C4-2B (cell line): ENCODE results near the gene OR11H7.
A peak's percentile ranks its signal among the peaks of the same experiment; 100 is the strongest.
"Not testable (repeated sequence)": the region's sequence is repeated elsewhere in the genome, so short reads cannot be mapped to it uniquely, and the experiment has no call there.

Source experiments
- H3K27ac ChIP-seq: fragments of 450-650 bp; 2 replicates; pipeline ENCODE4 v1.5.1; 2017
- CTCF ChIP-seq: fragments of 450-650 bp; conservative IDR thresholded peaks from 2 replicates; pipeline ENCODE4 v1.5.1; 2017; ENCODE audit warnings: mild to moderate bottlenecking
- ZFX ChIP-seq: fragments of 450-650 bp; IDR thresholded peaks from 2 replicates; pipeline ENCODE4 v1.6.1; 2017

The OR11H7 gene

DNA sequence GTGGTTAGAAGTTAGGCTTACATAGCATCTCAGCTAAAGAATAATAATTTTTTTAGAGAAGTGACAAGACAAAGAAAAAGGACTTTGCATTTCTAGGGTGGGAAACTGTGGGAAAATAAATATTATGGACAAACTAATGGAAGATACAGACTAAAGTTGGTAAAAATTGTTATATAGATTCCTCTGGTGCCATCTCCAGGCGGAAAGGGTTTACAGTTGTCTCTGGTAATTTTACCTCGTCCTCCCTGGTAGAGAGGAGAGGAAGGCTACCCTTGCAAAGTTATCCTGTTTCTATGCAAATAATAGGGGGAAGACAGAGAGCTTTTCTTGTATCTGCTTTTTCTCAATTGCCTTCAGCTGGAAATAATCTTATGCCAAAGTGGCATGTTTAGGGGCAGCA is 32.9 kb upstream of the OR11H7 start:
- H3K27ac ChIP-seq = no peak overlapping the region
- TF ChIP-seq ZFX (no peak), CTCF (peak; percentile 58)

- H3K27ac ChIP-seq = no peak overlapping the region
- TF ChIP-seq CTCF (no peak), ZFX (no peak)
Observed at GRCh38 chr14:20197459-20197858, 31.3 kb upstream of the OR11H7 start.

- no peak overlapping the region for H3K27ac ChIP-seq
- TF ChIP-seq CTCF (no peak), ZFX (no peak)
Observed at GRCh38 chr14:20198991-20199390, 29.8 kb upstream of the OR11H7 start.

GRCh38 chr14:20204721-20205120 is 24.1 kb upstream of the OR11H7 start:
- H3K27ac ChIP-seq = no peak overlapping the region
- TF ChIP-seq CTCF (no peak), ZFX (no peak)

DNA sequence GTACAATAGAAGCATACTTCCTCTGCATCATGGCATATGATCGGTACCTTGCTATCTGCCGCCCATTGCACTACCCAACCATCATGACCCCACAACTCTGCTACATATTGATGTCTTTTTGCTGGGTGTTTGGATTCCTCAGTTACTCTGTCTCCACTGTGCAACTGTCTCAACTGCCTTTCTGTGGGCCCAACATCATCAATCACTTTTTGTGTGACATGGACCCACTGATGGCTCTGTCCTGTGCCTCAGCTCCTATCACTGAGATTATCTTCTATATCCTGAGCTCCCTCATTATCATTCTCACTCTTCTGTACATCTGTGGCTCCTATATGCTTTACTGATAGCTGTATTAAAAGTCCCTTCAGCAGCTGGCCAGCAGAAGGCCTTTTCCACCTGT is 19.2 kb upstream of the OR11H7 start:
- no peak for TF ChIP-seq ZFX
- no peak for TF ChIP-seq CTCF
- no peak overlapping the region for H3K27ac ChIP-seq

DNA sequence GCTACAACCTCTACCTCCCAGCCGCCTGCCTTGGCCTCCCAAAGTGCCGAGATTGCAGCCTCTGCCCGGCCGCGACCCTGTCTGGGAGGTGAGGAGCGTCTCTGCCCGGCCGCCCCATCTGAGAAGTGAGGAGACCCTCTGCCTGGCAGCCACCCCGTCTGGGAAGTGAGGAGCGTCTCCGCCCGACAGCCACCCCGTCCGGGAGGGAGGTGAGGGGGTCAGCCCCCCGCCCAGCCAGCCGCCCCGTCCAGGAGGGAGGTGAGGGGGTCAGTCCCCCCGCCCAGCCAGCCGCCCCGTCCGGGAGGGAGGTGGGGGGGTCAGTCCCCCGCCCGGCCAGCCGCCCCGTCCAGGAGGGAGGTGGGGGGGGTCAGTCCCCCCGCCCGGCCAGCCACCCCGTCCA is 16.4 kb upstream of the OR11H7 start:
- H3K27ac ChIP-seq = not testable (repeated sequence)

GRCh38 chr14:20215196-20215595 is 13.6 kb upstream of the OR11H7 start:
- TF ChIP-seq CTCF (no peak), ZFX (no peak)
- no peak overlapping the region for H3K27ac ChIP-seq

GRCh38 chr14:20219033-20219432 is 9.7 kb upstream of the OR11H7 start:
- H3K27ac ChIP-seq = no peak overlapping the region
- TF ChIP-seq CTCF (no peak), ZFX (no peak)
